NT2/D1 (cell line): Measurements from ENCODE around the gene IL22RA1.

Source experiments
- SUZ12 ChIP-seq: IDR thresholded peaks from 2 replicates; pipeline ENCODE4 v1.6.1; 2011; ENCODE audit not compliant: insufficient read length, insufficient read depth; ENCODE audit errors: extremely low read depth
- YY1 ChIP-seq: IDR thresholded peaks from 2 replicates; pipeline ENCODE4 v1.6.1; 2011; ENCODE audit not compliant: insufficient read length, insufficient read depth

GRCh38 chr1:24075946-24076345 is 67.0 kb downstream of the IL22RA1 start:
- TF ChIP-seq SUZ12 (no peak), YY1 (no peak)
